SK-N-SH (cell line): Measurements from ENCODE around the gene MEI1. TPM values are rescaled to one million over a fixed set of nuclear protein-coding genes. Genes with fewer than 3 reads are reported as not detected.
"Not testable (repeated sequence)": the region's sequence is repeated elsewhere in the genome, so short reads cannot be mapped to it uniquely, and the experiment has no call there.

Experiments used
- CTCF ChIA-PET: fragments of 300-600, 350-600 bp; formaldehyde crosslinking; extraction: SDS; loops from one replicate; lab custom pipeline; 2021; lab: Yijun Ruan, JAX
- POLR2A ChIA-PET: fragments of 350-600 bp; sonication (Branson Sonifier 250); formaldehyde crosslinking; extraction: SDS; loops from one replicate; lab custom pipeline; 2020; ENCODE audit warnings: antibody characterized with exemption, inconsistent platforms; lab: Yijun Ruan, JAX
- DNase-seq: peaks from one replicate; pipeline ENCODE4 v3.0.0; 2012
- H2AFZ ChIP-seq: fragments of 200-600 bp; sonication (generic); 2 replicates; pipeline ENCODE4 v1.8.1; 2016; ENCODE audit warnings: antibody characterized with exemption, mild to moderate bottlenecking, low read depth
- H3F3A ChIP-seq: fragments of 200-600 bp; sonication (generic); replicated peaks from 2 replicates; pipeline ENCODE3; 2016; ENCODE audit warnings: antibody characterized with exemption, mild to moderate bottlenecking; ENCODE audit not compliant: insufficient read depth
- H3K27ac ChIP-seq, 2 experiments: fragments of 200-500 bp in 1 of 2; fragments of 200-600 bp in 1 of 2; sonication (Bioruptor generic) in 1 of 2; sonication (generic), shearing (Covaris generic) in 1 of 2; 2 replicates each; pipeline versions ENCODE4 v1.5.1 to v1.6.1; 2014 to 2016; ENCODE audit warnings: low read depth in 2 of 2, inconsistent platforms in 1 of 2, low read length in 1 of 2, mild to moderate bottlenecking in 1 of 2, mixed read lengths in 1 of 2
- H3K27me3 ChIP-seq: fragments of 200-600 bp; sonication (generic), shearing (Covaris generic); 2 replicates; pipeline ENCODE4 v1.6.1; 2016; ENCODE audit warnings: mixed run types; ENCODE audit not compliant: insufficient read depth
- H3K36me3 ChIP-seq, 2 experiments: fragments of 200-500 bp in 1 of 2; fragments of 200-600 bp in 1 of 2; sonication (Bioruptor generic) in 1 of 2; sonication (generic) in 1 of 2; replicated peaks in 1 of 2; 2 replicates each; pipeline versions ENCODE3 to v1.5.1; 2014 to 2016; ENCODE audit warnings: low read length in 1 of 2, mild to moderate bottlenecking in 1 of 2; ENCODE audit not compliant: insufficient read depth in 2 of 2, control insufficient read depth in 1 of 2
- H3K4me1 ChIP-seq, 2 experiments: fragments of 200-500 bp in 1 of 2; fragments of 200-600 bp in 1 of 2; sonication (Bioruptor generic) in 1 of 2; sonication (generic), shearing (Covaris generic) in 1 of 2; 2 replicates each; pipeline versions ENCODE4 v1.5.1 to v1.6.1; 2014 to 2016; ENCODE audit warnings: low read depth in 1 of 2, low read length in 1 of 2, mixed run types in 1 of 2; ENCODE audit not compliant: insufficient read depth in 2 of 2, control insufficient read depth in 1 of 2
- H3K4me2 ChIP-seq: fragments of 200-600 bp; sonication (generic), shearing (Covaris generic); 2 replicates; pipeline ENCODE4 v1.6.1; 2017; ENCODE audit warnings: mixed run types
- H3K4me3 ChIP-seq, 2 experiments: fragments of 200-500 bp in 1 of 2; fragments of 200-600 bp in 1 of 2; sonication (Bioruptor generic) in 1 of 2; sonication (generic), shearing (Covaris generic) in 1 of 2; 2 replicates each; pipeline versions ENCODE4 v1.5.1 to v1.8.1; 2014 to 2016; ENCODE audit warnings: low read depth in 2 of 2, inconsistent platforms in 1 of 2, low read length in 1 of 2, mild to moderate bottlenecking in 1 of 2, mixed read lengths in 1 of 2, moderate library complexity in 1 of 2
- H3K79me2 ChIP-seq: fragments of 200-600 bp; sonication (generic); 2 replicates; pipeline ENCODE4 v1.8.1; 2017; ENCODE audit warnings: mild to moderate bottlenecking; ENCODE audit not compliant: insufficient read depth
- H3K9ac ChIP-seq: fragments of 200-600 bp; sonication (generic); 2 replicates; pipeline ENCODE4 v1.6.1; 2017; ENCODE audit warnings: mixed run types
- H3K9me2 ChIP-seq: fragments of 200-600 bp; sonication (generic); 2 replicates; pipeline ENCODE4 v1.6.1; 2017; ENCODE audit warnings: mixed run types
- H3K9me3 ChIP-seq: fragments of 200-600 bp; sonication (generic); 2 replicates; pipeline ENCODE4 v1.6.1; 2017; ENCODE audit warnings: mixed run types, mild to moderate bottlenecking, moderate library complexity
- H4K20me1 ChIP-seq: fragments of 200-600 bp; sonication (generic); 2 replicates; pipeline ENCODE4 v1.6.1; 2017; ENCODE audit warnings: mild to moderate bottlenecking, mixed run types; ENCODE audit not compliant: insufficient read depth
- CHD2 ChIP-seq: fragments of 150-350 bp; IDR thresholded peaks from 2 replicates; pipeline ENCODE4 v1.6.1; 2018; ENCODE audit warnings: low read length; ENCODE audit not compliant: partially characterized antibody
- CTCF ChIP-seq: fragments of 200-600 bp; sonication (generic); IDR thresholded peaks from 2 replicates; pipeline ENCODE4 v1.6.1; 2017; ENCODE audit warnings: antibody characterized with exemption, mild to moderate bottlenecking, moderate library complexity
- EP300 ChIP-seq, 2 experiments: IDR thresholded peaks; 2 replicates each; pipeline versions ENCODE4 v1.4.0 to v1.6.1; 2012; ENCODE audit warnings: borderline replicate concordance in 1 of 2, low read depth in 1 of 2, low read length in 1 of 2
- FOSL2 ChIP-seq: IDR thresholded peaks from 2 replicates; pipeline ENCODE4 v1.4.0; 2012; ENCODE audit warnings: low read depth, mild to moderate bottlenecking, moderate library complexity, borderline replicate concordance
- IRF3 ChIP-seq: fragments of 150-350 bp; IDR thresholded peaks from 2 replicates; pipeline ENCODE4 v1.6.1; 2016; ENCODE audit warnings: mild to moderate bottlenecking, low read depth, low read length
- JUND ChIP-seq: IDR thresholded peaks from 2 replicates; pipeline ENCODE4 v1.4.0; 2012
- MXI1 ChIP-seq: IDR thresholded peaks from 2 replicates; pipeline ENCODE4 v1.6.1; 2012; ENCODE audit warnings: mild to moderate bottlenecking, low read depth, low read length, improper control_type of control experiment
- PBX3 ChIP-seq: IDR thresholded peaks from 2 replicates; pipeline ENCODE4; 2012
- RAD21 ChIP-seq: IDR thresholded peaks from 2 replicates; pipeline ENCODE4 v1.6.1; 2012; ENCODE audit warnings: mild to moderate bottlenecking, low read length
- RXRA ChIP-seq: IDR thresholded peaks from 2 replicates; pipeline ENCODE4 v1.4.0; 2012; ENCODE audit warnings: low read depth, mild to moderate bottlenecking, borderline replicate concordance
- USF1 ChIP-seq: IDR thresholded peaks from 2 replicates; pipeline ENCODE4 v1.4.0; 2012; ENCODE audit warnings: low read depth, borderline replicate concordance
- WGBS: methylation state at CpG from one replicate; pipeline ENCODE4 v1.1.6; 2017; ENCODE audit warnings: low lambda C conversion rate; 5-methylcytosine and 5-hydroxymethylcytosine counted together
- polyA plus RNA-seq, 3 experiments: library from polyadenylated mRNA; depleted of rRNA; stranded (reverse); fragments of >200 nt; gene quantifications; 2 replicates each; pipeline ENCODE4 v1.2.3, GENCODE V29; 2012

The MEI1 gene
- polyA plus RNA-seq, 1 of the 3 experiments (the other 2 are of a cell fraction): not detected

GRCh38 chr22:41833369-41834004, 134.2 kb downstream of the MEI1 start (continued):
- no peak for TF ChIP-seq USF1
- no peak for TF ChIP-seq JUND
- TF ChIP-seq RXRA: no peak
- no peak for TF ChIP-seq IRF3
- no peak for TF ChIP-seq RAD21
- TF ChIP-seq MXI1: no peak
- no peak for TF ChIP-seq FOSL2
- no peak for TF ChIP-seq CTCF
- no peak for TF ChIP-seq EP300 (IDR thresholded peaks at IDR 0.05; ENCODE audit: borderline replicate concordance in 1 of 2, low read depth in 1 of 2, low read length in 1 of 2)

GRCh38 chr22:41834005-41834944, 135.0 kb downstream of the MEI1 start:
- H3K4me1 ChIP-seq: no peaks in the 10 kb centered on the region; a peak in 1 of 4 replicates
- H4K20me1 ChIP-seq: no peaks in the 10 kb centered on the region
- peak overlapping the region; percentile 55; the same call in 1 of the 2 replicates for H3K9ac ChIP-seq
- DNase-seq: no peak
- no peaks in the 10 kb centered on the region for H3K9me3 ChIP-seq
- H3K4me2 ChIP-seq: peak overlapping the region; percentile 74
- H3K36me3 ChIP-seq: no peaks in the 10 kb centered on the region
- 0 out of 2 replicates have a peak, but pooled peaks cover 7% of the 10 kb centered on the region for H3K79me2 ChIP-seq
- no peaks in the 10 kb centered on the region for H3K9me2 ChIP-seq
- CTCF ChIA-PET: interaction anchor here (0.7 to 1.1 kb wide), 3 partner anchors 11 to 146 kb away, joined by 3 read pairs; partner anchors contain the start of gene SNU13
- POLR2A ChIA-PET: interaction anchor here (0.6 kb wide), 1 partner anchor 441 kb away, joined by 3 read pairs; no protein-coding TSS in a partner anchor
- TF ChIP-seq CHD2 (peak; percentile 45), EP300 (IDR thresholded peaks at IDR 0.05; ENCODE audit: borderline replicate concordance in 1 of 2, low read depth in 1 of 2, low read length in 1 of 2) (no peak), PBX3 (no peak)
- peak overlapping the region; percentile 58 to 60 for H3K4me3 ChIP-seq
- H2AFZ ChIP-seq: no peak overlapping the region
- H3F3A ChIP-seq: no peaks in the 10 kb centered on the region
- H3K27ac ChIP-seq: peak overlapping the region in 1 of 2 experiments; percentile 72; a peak in 1 of 4 replicates
- H3K27me3 ChIP-seq: no peaks in the 10 kb centered on the region
- WGBS: 24% methylated on average over 10 of the region's 14 CpGs

GRCh38 chr22:41835462-41835861, 136.2 kb downstream of the MEI1 start:
- DNase-seq: not testable (repeated sequence)
- CTCF ChIA-PET: interaction anchor here (0.7 to 0.9 kb wide), 2 partner anchors 116 to 138 kb away, joined by 3 to 5 read pairs; partner anchors contain the start of gene SMIM45

More at GRCh38 chr22:41835462-41835861, 136.2 kb downstream of the MEI1 start:
- H3K36me3 ChIP-seq, H3F3A ChIP-seq, H3K9ac ChIP-seq, POLR2A ChIA-PET, H3K79me2 ChIP-seq, H2AFZ ChIP-seq, H3K4me3 ChIP-seq, H3K9me2 ChIP-seq, H3K27ac ChIP-seq, H3K27me3 ChIP-seq, H3K4me1 ChIP-seq, H4K20me1 ChIP-seq, H3K9me3 ChIP-seq, H3K4me2 ChIP-seq: not testable (repeated sequence)
- 93% methylated on average over 6 of the region's 8 CpGs for WGBS
